H9 (cell line): ENCODE results near the gene CEP44. TPM values are rescaled to one million over a fixed set of nuclear protein-coding genes. Genes with fewer than 3 reads are reported as not detected.

Experiments
- DNase-seq: peaks from one replicate; pipeline ENCODE4 v3.0.0-alpha.2; 2017
- H2AFZ ChIP-seq: one replicate; pipeline ENCODE4 v1.6.1; 2013; ENCODE audit warnings: mild to moderate bottlenecking, low read length, control low read depth, moderate library complexity
- H2AK5ac ChIP-seq: 2 replicates; pipeline ENCODE4 v1.6.1; 2013; ENCODE audit warnings: low read length, control low read depth, mixed read lengths; ENCODE audit not compliant: insufficient read length
- H2BK120ac ChIP-seq: one replicate; pipeline ENCODE4 v1.6.1; 2013; ENCODE audit warnings: low read depth, mild to moderate bottlenecking, low read length, control low read depth, inconsistent platforms; ENCODE audit not compliant: poor library complexity, severe bottlenecking
- H2BK12ac ChIP-seq: 2 replicates; pipeline ENCODE4 v1.6.1; 2013; ENCODE audit warnings: low read length, control low read depth, mixed read lengths, low read depth; ENCODE audit not compliant: insufficient read length
- H2BK15ac ChIP-seq: 2 replicates; pipeline ENCODE4 v1.6.1; 2013; ENCODE audit warnings: low read depth, low read length, control low read depth
- H2BK20ac ChIP-seq: one replicate; pipeline ENCODE4 v1.6.1; 2013; ENCODE audit warnings: low read depth, mild to moderate bottlenecking, low read length, control low read depth, inconsistent platforms; ENCODE audit not compliant: poor library complexity, severe bottlenecking
- H2BK5ac ChIP-seq: 2 replicates; pipeline ENCODE4 v1.6.1; 2013; ENCODE audit warnings: low read length, control low read depth, mixed read lengths; ENCODE audit not compliant: insufficient read length
- H3K14ac ChIP-seq: 2 replicates; pipeline ENCODE4 v1.6.1; 2013; ENCODE audit warnings: low read length, control low read depth; ENCODE audit not compliant: insufficient read depth
- H3K18ac ChIP-seq: 2 replicates; pipeline ENCODE4 v1.6.1; 2013; ENCODE audit warnings: low read depth, mild to moderate bottlenecking, mixed read lengths, low read length, control low read depth; ENCODE audit not compliant: insufficient read length
- H3K23ac ChIP-seq: 2 replicates; pipeline ENCODE4 v1.6.1; 2013; ENCODE audit warnings: low read length, control low read depth, mixed read lengths, low read depth; ENCODE audit not compliant: insufficient read length
- H3K23me2 ChIP-seq: 2 replicates; pipeline ENCODE4 v1.6.1; 2013; ENCODE audit warnings: low read depth, mild to moderate bottlenecking, mixed read lengths, low read length, control low read depth; ENCODE audit not compliant: insufficient read length, poor library complexity, severe bottlenecking
- H3K27ac ChIP-seq: 2 replicates; pipeline ENCODE4 v1.5.1; 2013; ENCODE audit warnings: low read length, control low read depth, mixed read lengths, low read depth; ENCODE audit not compliant: insufficient read length
- H3K27me3 ChIP-seq: 2 replicates; pipeline ENCODE4 v1.6.1; 2013; ENCODE audit warnings: low read length, control low read depth, inconsistent platforms; ENCODE audit not compliant: insufficient read depth
- H3K4ac ChIP-seq: 2 replicates; pipeline ENCODE4 v1.6.1; 2013; ENCODE audit warnings: low read depth, mild to moderate bottlenecking, control low read depth, inconsistent platforms, low read length, moderate library complexity
- H3K4me1 ChIP-seq: 2 replicates; pipeline ENCODE4 v1.6.1; 2013; ENCODE audit warnings: low read length, control low read depth, inconsistent platforms; ENCODE audit not compliant: insufficient read depth
- H3K4me2 ChIP-seq: 2 replicates; pipeline ENCODE4 v1.6.1; 2013; ENCODE audit warnings: low read length, control low read depth, mixed read lengths; ENCODE audit not compliant: insufficient read length, insufficient read depth
- H3K56ac ChIP-seq: 2 replicates; pipeline ENCODE4 v1.6.1; 2013; ENCODE audit warnings: low read depth, mild to moderate bottlenecking, mixed read lengths, low read length, control low read depth; ENCODE audit not compliant: insufficient read length
- H3K79me1 ChIP-seq: 2 replicates; pipeline ENCODE4 v1.6.1; 2013; ENCODE audit warnings: low read depth, mild to moderate bottlenecking, moderate library complexity, low read length, control low read depth, inconsistent platforms; ENCODE audit not compliant: insufficient read depth, poor library complexity, severe bottlenecking
- H3K79me2 ChIP-seq: 2 replicates; pipeline ENCODE4 v1.6.1; 2013; ENCODE audit warnings: low read length, control low read depth, inconsistent platforms; ENCODE audit not compliant: insufficient read depth
- H3K9ac ChIP-seq: 2 replicates; pipeline ENCODE4 v1.6.1; 2013; ENCODE audit warnings: low read length, control low read depth, mixed read lengths; ENCODE audit not compliant: insufficient read length; ENCODE audit errors: extremely low read depth
- H3K9me3 ChIP-seq: one replicate; pipeline ENCODE4 v1.6.1; 2013; ENCODE audit warnings: low read depth, low read length, inconsistent platforms; ENCODE audit not compliant: control insufficient read depth
- H3T11ph ChIP-seq: one replicate; pipeline ENCODE4 v1.6.1; 2013; ENCODE audit warnings: mild to moderate bottlenecking, low read length, control low read depth, inconsistent platforms
- H4K20me1 ChIP-seq: one replicate; pipeline ENCODE4 v1.6.1; 2013; ENCODE audit not compliant: control insufficient read depth, insufficient read length, insufficient read depth
- H4K5ac ChIP-seq: 2 replicates; pipeline ENCODE4 v1.6.1; 2013; ENCODE audit warnings: low read depth, mild to moderate bottlenecking, mixed read lengths, low read length, control low read depth; ENCODE audit not compliant: insufficient read length
- H4K8ac ChIP-seq: replicated peaks from 2 replicates; pipeline ENCODE4 v1.6.1; 2013; ENCODE audit warnings: low read length, control low read depth, mixed read lengths, low read depth; ENCODE audit not compliant: insufficient read length
- H4K91ac ChIP-seq: 2 replicates; pipeline ENCODE4 v1.6.1; 2013; ENCODE audit warnings: low read depth, mild to moderate bottlenecking, moderate library complexity, mixed read lengths, low read length, control low read depth; ENCODE audit not compliant: insufficient read length
- H3K27ac Mint-ChIP-seq, 3 experiments: 2 replicates in 2 of 3; 3 replicates in 1 of 3; pipeline ENCODE4 v1.8.0; 2020 to 2021; ENCODE audit warnings: mixed read lengths in 3 of 3, mild to moderate bottlenecking in 1 of 3, moderate library complexity in 1 of 3
- H3K27me3 Mint-ChIP-seq: 2 replicates; pipeline ENCODE4 v1.8.0; 2021; ENCODE audit warnings: low read depth, mild to moderate bottlenecking, moderate library complexity, mixed read lengths
- H3K36me3 Mint-ChIP-seq, 3 experiments: 2 replicates in 2 of 3; 3 replicates in 1 of 3; pipeline ENCODE4 v1.8.0; 2020 to 2021; ENCODE audit warnings: low read depth in 3 of 3, mixed read lengths in 3 of 3; ENCODE audit not compliant: insufficient read depth in 1 of 3
- H3K4me1 Mint-ChIP-seq, 2 experiments: 2 replicates each; pipeline ENCODE4 v1.8.0; 2020; ENCODE audit warnings: mixed read lengths in 2 of 2
- H3K4me3 Mint-ChIP-seq, 2 experiments: 2 replicates in 1 of 2; 3 replicates in 1 of 2; pipeline ENCODE4 v1.8.0; 2020 to 2021; ENCODE audit warnings: mild to moderate bottlenecking in 2 of 2, mixed read lengths in 2 of 2, moderate library complexity in 1 of 2
- H3K9me3 Mint-ChIP-seq, 2 experiments: 2 replicates in 1 of 2; 3 replicates in 1 of 2; pipeline ENCODE4 v1.8.0; 2020; ENCODE audit warnings: mild to moderate bottlenecking in 2 of 2, mixed read lengths in 2 of 2, moderate library complexity in 1 of 2
- CTCF ChIP-seq: fragments of 200-600 bp; sonication (generic); conservative IDR thresholded peaks from 3 replicates; pipeline ENCODE4 v1.8.0; 2021; ENCODE audit warnings: antibody characterized with exemption, mild to moderate bottlenecking
- WGBS: extraction: QIAGEN DNeasy Blood & Tissue Kit; methylation state at CpG from one replicate; pipeline ENCODE4 v1.1.7; 2013; ENCODE audit warnings: missing lambda C conversion rate, low lambda C conversion rate, mixed read lengths; ENCODE audit not compliant: insufficient read length; ENCODE audit errors: extremely low coverage; 5-methylcytosine and 5-hydroxymethylcytosine counted together
- total RNA-seq: library from RNA; stranded (reverse); gene quantifications from 2 replicates; pipeline ENCODE4 v1.2.1, GENCODE V29; 2021

Gene CEP44
- total RNA-seq, 1 experiment from 2014 or later = 16.5 TPM

GRCh38 chr4:174340714-174341113 lies 57.0 kb downstream of the CEP44 start:
- no peak overlapping the region for H3K18ac ChIP-seq
- no peak overlapping the region for H2AK5ac ChIP-seq
- no CpG with 5 or more reads among the region's 2 CpGs for WGBS
- H2BK120ac ChIP-seq = no peak overlapping the region
- H2BK15ac ChIP-seq = no peak overlapping the region
- H3K9ac ChIP-seq = no peak overlapping the region
- no peak overlapping the region for H4K91ac ChIP-seq
- H2BK5ac ChIP-seq = no peak overlapping the region
- Mint-ChIP-seq H3K27me3 (no peaks in the 10 kb centered on the region), H3K4me3 (no peak overlapping the region), H3K9me3 (no peaks in the 10 kb centered on the region; a peak in 1 of 5 replicates), H3K4me1 (no peaks in the 10 kb centered on the region), H3K36me3 (no peaks in the 10 kb centered on the region), H3K27ac (no peak overlapping the region)
- no peaks in the 10 kb centered on the region for H3K79me2 ChIP-seq
- H3K4ac ChIP-seq = no peak overlapping the region
- no peak overlapping the region for H3K4me2 ChIP-seq
- H4K8ac ChIP-seq = no peak overlapping the region
- no peaks in the 10 kb centered on the region for H3K23me2 ChIP-seq
- H3K27me3 ChIP-seq = no peaks in the 10 kb centered on the region
- DNase-seq = no peak
- no peak for TF ChIP-seq CTCF
- H2BK20ac ChIP-seq = no peak overlapping the region
- H3K4me1 ChIP-seq = no peaks in the 10 kb centered on the region
- no peak overlapping the region for H3K23ac ChIP-seq
- H3K14ac ChIP-seq = no peak overlapping the region
- H3K9me3 ChIP-seq = no peaks in the 10 kb centered on the region
- no peak overlapping the region for H3K56ac ChIP-seq
- no peak overlapping the region for H3T11ph ChIP-seq
- no peaks in the 10 kb centered on the region for H4K20me1 ChIP-seq
- H2BK12ac ChIP-seq = no peak overlapping the region
- H2AFZ ChIP-seq = no peak overlapping the region
- H3K27ac ChIP-seq = no peak overlapping the region
- H3K79me1 ChIP-seq = no peaks in the 10 kb centered on the region
- no peak overlapping the region for H4K5ac ChIP-seq
